ENCODE results near the gene PCDHGA1. TPM values are rescaled to one million over a fixed set of nuclear protein-coding genes. Genes with fewer than 3 reads are reported as not detected.

Gene PCDHGA1
- total and polyA plus RNA-seq, 4 donors, result 0.05 to 0.08 (median 0.05) TPM; not detected in 1

DNA sequence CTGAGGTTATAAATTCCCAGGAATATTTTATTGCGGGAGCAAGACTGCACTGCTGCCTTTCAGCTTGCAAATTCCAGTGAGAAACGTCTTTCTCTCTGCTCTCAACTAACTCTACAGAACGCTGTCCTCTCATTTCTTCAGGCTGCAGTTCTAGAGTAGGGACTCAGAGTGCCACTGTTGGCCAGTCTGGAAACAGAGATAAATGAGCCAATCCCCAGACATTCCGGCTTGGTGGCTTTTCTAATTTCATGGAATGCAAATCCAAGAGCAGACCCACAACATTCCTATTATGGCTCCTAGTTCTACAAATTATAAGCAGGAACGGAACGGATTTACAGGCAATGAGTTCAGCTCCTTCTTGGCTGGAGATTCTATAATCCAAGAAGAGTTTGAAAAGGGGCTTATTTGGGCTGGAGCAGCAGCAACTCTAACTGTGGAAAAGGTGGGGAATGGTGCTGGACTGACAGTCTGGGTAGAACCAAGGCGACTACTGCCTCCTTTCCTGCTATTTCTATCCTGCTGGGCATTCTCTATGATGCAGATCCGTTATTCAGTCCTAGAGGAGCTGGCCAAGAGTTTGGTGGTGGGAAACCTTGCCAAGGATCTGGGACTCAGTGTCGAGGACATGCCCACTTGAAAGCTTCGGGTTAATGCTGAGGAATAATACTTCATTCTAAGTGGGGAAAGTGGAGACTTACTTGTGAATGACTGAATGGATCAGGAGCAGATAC lies 109.3 kb downstream of the PCDHGA1 start:
- H3K4me3 ChIP-seq (ENCODE audit: low read depth in 1 of 3, low read length in 3 of 3), result peak overlapping the region in 1 of 3 donors; percentile 16
- TF ChIP-seq MAX (IDR thresholded peaks at IDR 0.05) (no peak), TAF1 (conservative IDR thresholded peaks at IDR 0.05) (no peak), ATF3 (IDR thresholded peaks at IDR 0.05) (no peak), YY1 (IDR thresholded peaks at IDR 0.05) (no peak), JUND (IDR thresholded peaks at IDR 0.05) (no peak), EGR1 (IDR thresholded peaks at IDR 0.05; ENCODE audit: low read depth in 2 of 2) (no peak), FOXA1 (IDR thresholded peaks at IDR 0.05) (no peak), GABPA (IDR thresholded peaks at IDR 0.05 in 1 of 2, conservative IDR thresholded peaks at IDR 0.05 in 1 of 2) (no peak), RAD21 (IDR thresholded peaks at IDR 0.05) (no peak), NR2F2 (IDR thresholded peaks at IDR 0.05) (no peak), RXRA (IDR thresholded peaks at IDR 0.05) (no peak), SP1 (IDR thresholded peaks at IDR 0.05) (no peak), HNF4G (IDR thresholded peaks at IDR 0.05) (no peak), CTCF (IDR thresholded peaks at IDR 0.05; ENCODE audit: low read depth, low read length, missing input control) (no peak), FOXA2 (IDR thresholded peaks at IDR 0.05) (no peak), HNF4A (conservative IDR thresholded peaks at IDR 0.05) (no peak)
- TF ChIP-seq, protein P1, sequence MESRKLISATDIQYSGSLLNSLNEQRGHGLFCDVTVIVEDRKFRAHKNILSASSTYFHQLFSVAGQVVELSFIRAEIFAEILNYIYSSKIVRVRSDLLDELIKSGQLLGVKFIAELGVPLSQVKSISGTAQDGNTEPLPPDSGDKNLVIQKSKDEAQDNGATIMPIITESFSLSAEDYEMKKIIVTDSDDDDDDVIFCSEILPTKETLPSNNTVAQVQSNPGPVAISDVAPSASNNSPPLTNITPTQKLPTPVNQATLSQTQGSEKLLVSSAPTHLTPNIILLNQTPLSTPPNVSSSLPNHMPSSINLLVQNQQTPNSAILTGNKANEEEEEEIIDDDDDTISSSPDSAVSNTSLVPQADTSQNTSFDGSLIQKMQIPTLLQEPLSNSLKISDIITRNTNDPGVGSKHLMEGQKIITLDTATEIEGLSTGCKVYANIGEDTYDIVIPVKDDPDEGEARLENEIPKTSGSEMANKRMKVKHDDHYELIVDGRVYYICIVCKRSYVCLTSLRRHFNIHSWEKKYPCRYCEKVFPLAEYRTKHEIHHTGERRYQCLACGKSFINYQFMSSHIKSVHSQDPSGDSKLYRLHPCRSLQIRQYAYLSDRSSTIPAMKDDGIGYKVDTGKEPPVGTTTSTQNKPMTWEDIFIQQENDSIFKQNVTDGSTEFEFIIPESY (IDR thresholded peaks at IDR 0.05), result no peak
- TF ChIP-seq, protein P2, sequence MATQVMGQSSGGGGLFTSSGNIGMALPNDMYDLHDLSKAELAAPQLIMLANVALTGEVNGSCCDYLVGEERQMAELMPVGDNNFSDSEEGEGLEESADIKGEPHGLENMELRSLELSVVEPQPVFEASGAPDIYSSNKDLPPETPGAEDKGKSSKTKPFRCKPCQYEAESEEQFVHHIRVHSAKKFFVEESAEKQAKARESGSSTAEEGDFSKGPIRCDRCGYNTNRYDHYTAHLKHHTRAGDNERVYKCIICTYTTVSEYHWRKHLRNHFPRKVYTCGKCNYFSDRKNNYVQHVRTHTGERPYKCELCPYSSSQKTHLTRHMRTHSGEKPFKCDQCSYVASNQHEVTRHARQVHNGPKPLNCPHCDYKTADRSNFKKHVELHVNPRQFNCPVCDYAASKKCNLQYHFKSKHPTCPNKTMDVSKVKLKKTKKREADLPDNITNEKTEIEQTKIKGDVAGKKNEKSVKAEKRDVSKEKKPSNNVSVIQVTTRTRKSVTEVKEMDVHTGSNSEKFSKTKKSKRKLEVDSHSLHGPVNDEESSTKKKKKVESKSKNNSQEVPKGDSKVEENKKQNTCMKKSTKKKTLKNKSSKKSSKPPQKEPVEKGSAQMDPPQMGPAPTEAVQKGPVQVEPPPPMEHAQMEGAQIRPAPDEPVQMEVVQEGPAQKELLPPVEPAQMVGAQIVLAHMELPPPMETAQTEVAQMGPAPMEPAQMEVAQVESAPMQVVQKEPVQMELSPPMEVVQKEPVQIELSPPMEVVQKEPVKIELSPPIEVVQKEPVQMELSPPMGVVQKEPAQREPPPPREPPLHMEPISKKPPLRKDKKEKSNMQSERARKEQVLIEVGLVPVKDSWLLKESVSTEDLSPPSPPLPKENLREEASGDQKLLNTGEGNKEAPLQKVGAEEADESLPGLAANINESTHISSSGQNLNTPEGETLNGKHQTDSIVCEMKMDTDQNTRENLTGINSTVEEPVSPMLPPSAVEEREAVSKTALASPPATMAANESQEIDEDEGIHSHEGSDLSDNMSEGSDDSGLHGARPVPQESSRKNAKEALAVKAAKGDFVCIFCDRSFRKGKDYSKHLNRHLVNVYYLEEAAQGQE (IDR thresholded peaks at IDR 0.05), result no peak
- H3K36me3 ChIP-seq (ENCODE audit: control insufficient read depth in 4 of 4, insufficient read depth in 3 of 4, low read depth in 1 of 4, low read length in 3 of 4), result no peaks in the 10 kb centered on the region
- H3K27ac ChIP-seq (ENCODE audit: low read depth in 1 of 2, low read length in 2 of 2), result no peak overlapping the region
- peaks cover 8 to 35% (median 13%) of the 10 kb centered on the region in 4 donors for H3K9me3 ChIP-seq (ENCODE audit: control insufficient read depth in 4 of 4, low read length in 3 of 4)
- DNase-seq (ENCODE audit: low spot score), result no peak
- no peaks in the 10 kb centered on the region for H3K27me3 ChIP-seq (ENCODE audit: control insufficient read depth in 4 of 4, insufficient read depth in 4 of 4, low read length in 3 of 4)
- H3K4me1 ChIP-seq (ENCODE audit: control insufficient read depth in 4 of 4, insufficient read depth in 4 of 4, low read length in 3 of 4), result no peaks in the 10 kb centered on the region
- WGBS, result 67% methylated on average over 10 of the region's 10 CpGs
- H3K9ac ChIP-seq (ENCODE audit: low read depth in 1 of 2, low read length in 2 of 2), result no peak overlapping the region

All from liver (tissue), 9 donors.